VCaP (cell line): ENCODE measurements around the gene CCBE1.

Source experiments
- H3K27ac ChIP-seq: fragments of 450-650 bp; 2 replicates; pipeline ENCODE4 v1.5.1; 2017
- TF ChIP-seq, protein P1 (sequence below): fragments of 450-650 bp; conservative IDR thresholded peaks from 2 replicates; pipeline ENCODE4 v1.5.1; 2017; ENCODE audit warnings: mild to moderate bottlenecking, moderate library complexity

Gene CCBE1

DNA sequence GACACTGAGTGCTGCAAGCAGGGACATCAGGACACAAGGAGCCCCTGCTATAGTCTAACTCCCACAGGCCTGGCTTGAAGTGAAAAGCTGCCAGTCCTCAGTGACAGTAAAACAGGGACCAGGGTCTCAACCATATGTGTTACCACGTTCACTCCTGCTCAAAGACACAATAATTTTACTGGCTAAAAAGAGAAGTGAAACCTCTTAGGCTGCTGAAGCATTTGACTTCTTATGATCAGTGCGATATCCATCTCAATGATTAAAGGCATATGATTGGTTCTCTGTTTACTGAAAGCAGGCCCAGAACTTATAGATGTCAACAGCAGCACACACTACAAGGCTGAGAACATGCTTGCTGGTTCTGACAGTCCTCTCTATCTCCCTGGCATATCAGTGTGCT lies 208.3 kb downstream of the CCBE1 start:
- TF ChIP-seq, protein P1, sequence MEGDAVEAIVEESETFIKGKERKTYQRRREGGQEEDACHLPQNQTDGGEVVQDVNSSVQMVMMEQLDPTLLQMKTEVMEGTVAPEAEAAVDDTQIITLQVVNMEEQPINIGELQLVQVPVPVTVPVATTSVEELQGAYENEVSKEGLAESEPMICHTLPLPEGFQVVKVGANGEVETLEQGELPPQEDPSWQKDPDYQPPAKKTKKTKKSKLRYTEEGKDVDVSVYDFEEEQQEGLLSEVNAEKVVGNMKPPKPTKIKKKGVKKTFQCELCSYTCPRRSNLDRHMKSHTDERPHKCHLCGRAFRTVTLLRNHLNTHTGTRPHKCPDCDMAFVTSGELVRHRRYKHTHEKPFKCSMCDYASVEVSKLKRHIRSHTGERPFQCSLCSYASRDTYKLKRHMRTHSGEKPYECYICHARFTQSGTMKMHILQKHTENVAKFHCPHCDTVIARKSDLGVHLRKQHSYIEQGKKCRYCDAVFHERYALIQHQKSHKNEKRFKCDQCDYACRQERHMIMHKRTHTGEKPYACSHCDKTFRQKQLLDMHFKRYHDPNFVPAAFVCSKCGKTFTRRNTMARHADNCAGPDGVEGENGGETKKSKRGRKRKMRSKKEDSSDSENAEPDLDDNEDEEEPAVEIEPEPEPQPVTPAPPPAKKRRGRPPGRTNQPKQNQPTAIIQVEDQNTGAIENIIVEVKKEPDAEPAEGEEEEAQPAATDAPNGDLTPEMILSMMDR = no peak
- H3K27ac ChIP-seq = no peak overlapping the region

DNA sequence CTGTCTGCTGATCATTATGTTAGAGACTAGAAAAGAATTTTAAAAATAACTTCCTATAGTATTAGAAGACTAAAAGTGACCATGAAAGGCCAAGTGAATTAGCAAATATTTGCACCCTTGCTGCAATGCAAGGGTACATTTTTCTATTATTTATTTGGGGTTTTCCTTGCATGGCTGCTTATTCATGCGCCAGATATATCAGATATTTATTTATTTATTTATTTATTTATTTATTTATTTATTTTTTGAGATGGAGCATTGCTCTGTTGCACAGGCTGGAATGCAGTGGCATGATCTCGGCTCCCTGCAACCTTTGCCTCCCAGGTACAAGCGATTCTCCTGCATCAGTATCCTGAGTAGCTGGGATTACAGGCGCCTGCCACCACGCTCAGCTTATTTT lies 211.8 kb downstream of the CCBE1 start:
- TF ChIP-seq, protein P1 = no peak
- H3K27ac ChIP-seq = no peak overlapping the region

DNA sequence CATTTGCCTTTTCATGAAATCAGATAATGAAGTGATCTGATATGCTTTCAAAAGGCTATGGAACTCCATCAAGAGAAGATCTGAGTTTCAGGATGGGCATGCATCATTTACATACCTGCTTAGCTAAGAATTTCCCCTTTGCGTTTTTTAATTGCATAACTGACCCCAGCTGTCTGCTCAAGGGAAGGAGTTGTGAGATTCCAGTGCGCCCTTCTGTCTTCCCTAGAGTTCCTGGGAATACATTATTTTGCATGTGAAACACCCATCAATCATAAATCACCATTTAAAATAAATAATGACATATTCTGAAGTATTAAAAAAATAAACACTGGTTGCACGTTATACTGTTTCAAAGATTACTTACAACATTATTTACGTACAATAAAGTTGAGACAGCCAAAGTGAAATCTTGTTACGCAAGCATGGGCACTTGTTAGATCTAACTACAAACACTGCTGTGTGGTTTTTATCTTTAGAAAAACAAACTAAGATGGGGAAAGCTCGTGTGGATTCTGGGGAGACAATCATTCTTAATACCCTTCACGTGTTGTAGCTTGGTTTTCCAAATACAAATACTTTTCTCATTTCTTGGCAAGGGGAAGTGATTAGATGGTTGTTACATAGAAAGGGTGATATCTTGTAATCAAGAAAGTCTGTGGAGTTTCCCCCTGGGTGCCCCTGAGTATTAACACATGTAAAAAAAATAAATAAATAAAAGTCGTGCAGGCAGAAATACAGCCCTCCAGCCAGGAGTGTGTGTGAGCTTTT lies 212.5 kb downstream of the CCBE1 start:
- TF ChIP-seq, protein P1 = no peak
- no peak overlapping the region for H3K27ac ChIP-seq

DNA sequence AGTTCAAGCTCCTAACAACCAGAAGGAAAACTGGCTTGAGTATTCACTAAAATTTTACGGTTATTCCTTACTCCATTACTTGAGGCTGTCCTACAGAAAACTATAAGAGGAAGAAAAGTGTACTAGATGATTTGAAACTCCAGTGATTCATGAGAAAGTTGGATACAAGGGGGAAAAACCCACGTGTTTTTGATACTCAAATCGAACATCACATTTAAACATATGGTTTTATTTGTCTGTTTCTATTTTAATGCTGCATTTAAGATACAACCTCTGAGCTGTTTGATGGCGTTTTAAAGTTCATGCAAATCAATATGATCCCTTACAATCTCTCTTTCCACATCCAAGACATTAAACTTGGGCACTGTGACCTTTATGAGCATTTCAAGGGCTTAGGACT lies 213.1 kb downstream of the CCBE1 start:
- TF ChIP-seq, protein P1 = no peak
- no peak overlapping the region for H3K27ac ChIP-seq

DNA sequence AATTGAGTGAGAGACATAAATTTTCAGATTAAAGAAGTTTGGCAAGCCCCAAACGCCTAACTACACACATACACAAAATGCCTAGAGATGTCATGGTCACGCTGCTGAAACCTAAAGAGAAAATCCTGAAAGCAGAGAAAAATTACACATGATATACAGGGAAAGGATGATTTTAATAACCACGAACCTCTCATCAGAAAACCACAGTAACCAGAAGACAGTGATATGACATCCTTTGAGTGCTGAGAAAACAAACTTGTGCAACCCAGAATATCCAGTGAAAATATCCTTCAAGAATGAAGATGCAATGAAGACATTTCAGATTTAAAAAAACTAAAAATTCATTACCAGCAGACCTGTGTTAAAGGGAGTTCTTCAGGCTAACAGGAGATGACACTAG lies 215.8 kb downstream of the CCBE1 start:
- no peak overlapping the region for H3K27ac ChIP-seq
- TF ChIP-seq, protein P1 = no peak

DNA sequence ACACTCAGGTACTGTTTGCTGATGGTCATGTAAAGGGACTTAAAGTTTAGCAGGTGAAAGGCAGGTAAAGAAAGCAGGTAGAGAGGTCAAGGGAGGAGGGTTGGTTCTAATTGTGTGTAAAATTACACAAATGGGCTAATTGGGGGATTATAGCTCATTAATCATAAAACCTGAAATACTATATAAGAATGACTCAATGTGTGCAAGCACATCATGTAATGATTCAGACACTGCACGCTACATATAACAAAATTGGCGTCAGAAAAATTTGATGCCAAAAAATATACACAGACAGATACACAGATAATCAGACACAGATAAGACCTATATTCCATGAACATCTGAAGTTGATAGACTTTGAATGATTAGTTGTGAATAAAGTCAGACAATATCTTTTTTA lies 217.4 kb downstream of the CCBE1 start:
- TF ChIP-seq, protein P1 = no peak
- no peak overlapping the region for H3K27ac ChIP-seq

DNA sequence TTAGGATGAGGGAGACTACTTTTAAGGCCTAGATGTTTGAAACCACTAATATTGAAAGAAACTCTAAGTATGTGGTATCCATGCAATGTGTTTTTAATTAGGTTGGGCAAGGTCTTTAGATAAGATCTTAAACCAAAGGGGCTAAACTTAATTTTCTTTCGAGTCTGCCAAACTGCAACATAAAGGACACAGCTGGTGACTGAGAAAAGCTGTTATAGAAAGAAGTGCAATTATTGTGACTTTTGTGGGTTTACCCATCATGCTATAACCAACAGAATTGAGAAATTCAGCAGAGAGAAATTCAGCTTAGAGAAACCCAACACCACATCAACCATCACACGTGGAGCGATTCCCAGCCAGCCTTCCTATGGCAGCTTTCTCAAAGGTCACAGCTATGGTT lies 218.6 kb downstream of the CCBE1 start:
- H3K27ac ChIP-seq = no peak overlapping the region
- TF ChIP-seq, protein P1 = no peak
